HFF-Myc (cell line): ENCODE results near the gene DDX6.

Source experiments
- DNase-seq: peaks from one replicate; pipeline ENCODE4 v3.0.0-alpha.2; 2011; ENCODE audit warnings: low read depth; ENCODE audit errors: extremely low read depth
- H3K4me3 ChIP-seq: replicated peaks from 2 replicates; pipeline ENCODE4 v1.5.1; 2011; ENCODE audit warnings: low read depth, mild to moderate bottlenecking, control low read depth, low read length
- CTCF ChIP-seq: IDR thresholded peaks from 2 replicates; pipeline ENCODE4 v1.5.1; 2012; ENCODE audit warnings: mild to moderate bottlenecking, low read depth, low read length, control low read depth; ENCODE audit errors: missing control alignments

DDX6 gene

GRCh38 chr11:118806400-118806799 lies 15.4 kb upstream of the DDX6 start:
- DNase-seq, result no peak
- H3K4me3 ChIP-seq, result no peak overlapping the region
- TF ChIP-seq CTCF, result no peak

GRCh38 chr11:118804094-118804493 lies 13.1 kb upstream of the DDX6 start:
- TF ChIP-seq CTCF, result no peak
- no peak for DNase-seq
- no peak overlapping the region for H3K4me3 ChIP-seq

- H3K4me3 ChIP-seq, result no peak overlapping the region
- no peak for DNase-seq
- no peak for TF ChIP-seq CTCF
Observed at GRCh38 chr11:118799372-118799771, 8.4 kb upstream of the DDX6 start.

GRCh38 chr11:118797510-118797909 lies 6.5 kb upstream of the DDX6 start:
- DNase-seq, result no peak
- no peak for TF ChIP-seq CTCF
- no peak overlapping the region for H3K4me3 ChIP-seq

GRCh38 chr11:118792570-118793124 lies 1.7 kb upstream of the DDX6 start:
- peak overlapping the region; percentile 83 for H3K4me3 ChIP-seq
- peak; percentile 75 for DNase-seq
- TF ChIP-seq CTCF, result no peak

GRCh38 chr11:118791961-118792569 lies 1.1 kb upstream of the DDX6 start:
- H3K4me3 ChIP-seq, result peak overlapping the region; percentile 83
- no peak for DNase-seq
- TF ChIP-seq CTCF, result no peak
